ENCODE data around the gene VILL. TPM values are rescaled to one million over a fixed set of nuclear protein-coding genes. Genes with fewer than 3 reads are reported as not detected.

The VILL gene
- total and polyA plus RNA-seq, 2 of the 8 experiments (the other 6 are each of a cell fraction or from before 2014, with no cell fraction given), result 4.1 to 4.2 TPM

DNA sequence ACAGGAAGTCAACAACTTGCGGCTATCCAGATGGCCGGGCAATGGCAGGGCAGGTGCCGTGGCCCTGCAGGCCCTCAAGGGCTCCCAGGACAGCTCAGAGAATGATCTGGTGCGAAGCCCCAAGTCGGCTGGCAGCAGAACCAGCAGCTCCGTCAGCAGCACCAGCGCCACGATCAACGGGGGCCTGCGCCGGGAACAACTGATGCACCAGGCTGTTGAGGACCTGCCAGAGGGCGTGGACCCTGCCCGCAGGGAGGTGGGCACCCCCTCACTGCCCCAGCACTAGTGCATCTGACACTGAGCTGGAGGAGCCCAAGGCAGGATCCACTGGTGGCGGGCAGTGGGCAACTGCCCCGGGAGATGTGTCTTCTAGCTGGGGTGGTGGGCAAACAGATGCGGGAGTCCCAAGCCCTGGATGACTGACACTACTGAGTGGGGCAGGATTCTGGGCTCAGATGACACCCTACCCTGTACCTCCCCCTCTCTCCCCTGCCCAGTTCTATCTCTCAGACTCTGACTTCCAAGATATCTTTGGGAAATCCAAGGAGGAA is 15.9 kb downstream of the VILL start:
- no peaks in the 10 kb centered on the region for H3K4me1 ChIP-seq (replicated peaks in 1 of 4; ENCODE audit: control insufficient read depth in 3 of 4, insufficient read depth in 4 of 4, low read length in 3 of 4)
- POLR2A ChIA-PET (ENCODE audit: partially characterized antibody), result interaction anchor here (1.1 kb wide), 1 partner anchor 9 kb away, joined by 4 read pairs; no protein-coding TSS in a partner anchor
- H3K9ac ChIP-seq (replicated peaks in 1 of 4; ENCODE audit: extremely low read depth in 1 of 4, low read depth in 3 of 4, low read length in 3 of 4), result no peak overlapping the region
- H2AK5ac ChIP-seq (ENCODE audit: low read depth, low read length), result no peak overlapping the region
- H3K14ac ChIP-seq (ENCODE audit: insufficient read length), result no peak overlapping the region
- H4K5ac ChIP-seq (ENCODE audit: insufficient read length, low read depth, low read length), result no peak overlapping the region
- no peak overlapping the region for H3K18ac ChIP-seq (ENCODE audit: extremely low read depth, low read length)
- H3K36me3 ChIP-seq (ENCODE audit: control insufficient read depth in 2 of 4, insufficient read depth in 4 of 4, low read length in 3 of 4), result peaks cover 0 to 2% (median under 1%) of the 10 kb centered on the region in 4 experiments; a peak in 1 of 8 replicates
- H3K4me3 ChIP-seq (ENCODE audit: extremely low read depth in 1 of 4, insufficient read depth in 2 of 4, low read depth in 3 of 4, low read length in 4 of 4), result no peak overlapping the region
- H3K4ac ChIP-seq (replicated peaks; ENCODE audit: insufficient read length, low read depth, low read length), result no peak overlapping the region
- no peak overlapping the region for H2BK5ac ChIP-seq (ENCODE audit: low read depth, low read length)
- FAIRE-seq, result no peak
- no peaks in the 10 kb centered on the region for H3K23me2 ChIP-seq (ENCODE audit: low read depth, low read length)
- H3K4me2 ChIP-seq (ENCODE audit: insufficient read depth in 1 of 2, low read depth in 2 of 2, low read length in 2 of 2), result no peak overlapping the region
- H2BK120ac ChIP-seq (replicated peaks; ENCODE audit: low read depth, low read length), result no peak overlapping the region
- no peak overlapping the region for H2AFZ ChIP-seq (ENCODE audit: low read length)
- no peak overlapping the region for H2BK15ac ChIP-seq (ENCODE audit: low read length)
- no peaks in the 10 kb centered on the region for H3K27me3 ChIP-seq (replicated peaks in 1 of 4; ENCODE audit: control insufficient read depth in 3 of 4, extremely low read depth in 1 of 4, insufficient read depth in 3 of 4, low read length in 3 of 4)
- peaks cover 0 to 6% of the 10 kb centered on the region in 2 experiments for H4K20me1 ChIP-seq (replicated peaks in 1 of 2; ENCODE audit: control insufficient read depth in 1 of 2, insufficient read depth in 2 of 2, low read length in 2 of 2)
- no peak for DNase-seq (ENCODE audit: low read depth in 1 of 2, low spot score in 2 of 2)
- no peak for TF ChIP-seq KDM4A (IDR thresholded peaks at IDR 0.05; ENCODE audit: low read depth, low read length, severe bottlenecking)
- CTCF ChIA-PET (ENCODE audit: partially characterized antibody), result interaction anchor here (0.8 to 2.4 kb wide), 11 partner anchors 9 to 196 kb away, joined by 3 to 12 read pairs (median 4); partner anchors contain the start of gene PLCD1
- WGBS, 2 experiments (ENCODE audit: extremely low coverage in 1 of 2, insufficient coverage in 1 of 2, insufficient read length in 1 of 2, insufficient replicate concordance in 2 of 2, low coverage in 1 of 2, low lambda C conversion rate in 2 of 2, missing lambda C conversion rate in 1 of 2), result 97% methylated on average over 16 of the region's 16 CpGs; no CpG with 5 or more reads in 1 of the 2 experiments
- no peaks in the 10 kb centered on the region for H3K79me1 ChIP-seq (ENCODE audit: low read depth, low read length)
- no peak overlapping the region for H3K56ac ChIP-seq (replicated peaks; ENCODE audit: insufficient read length, low read depth, low read length)
- H4K8ac ChIP-seq (ENCODE audit: extremely low read depth, insufficient read depth, low read length), result no peak overlapping the region
- no peak overlapping the region for H3K23ac ChIP-seq (ENCODE audit: insufficient read length)
- H3K79me2 ChIP-seq (ENCODE audit: control insufficient read depth in 1 of 2, insufficient read depth in 2 of 2, low read length in 2 of 2), result no peaks in the 10 kb centered on the region
- H2BK12ac ChIP-seq (ENCODE audit: low read depth, low read length), result no peak overlapping the region
- no peak overlapping the region for H4K91ac ChIP-seq (replicated peaks; ENCODE audit: insufficient read length, low read length)
- no peak overlapping the region for H3K27ac ChIP-seq (ENCODE audit: low read depth, low read length)
- no peak overlapping the region for H2BK20ac ChIP-seq (ENCODE audit: low read length)
- H3K9me3 ChIP-seq (ENCODE audit: insufficient read depth in 2 of 2, low read depth in 1 of 2, low read length in 1 of 2), result no peaks in the 10 kb centered on the region
